Brain microvascular endothelial cell (primary cell): ENCODE results near the gene ANKRD34B.

Source experiments
- DNase-seq: peaks from one replicate; pipeline ENCODE4 v3.0.0-alpha.2; 2020
- H3K27ac ChIP-seq: fragments of 250-450 bp; sonication (Bioruptor Pico); 2 replicates; pipeline ENCODE4 v1.5.1; 2020; ENCODE audit warnings: mild to moderate bottlenecking, moderate library complexity
- H3K27me3 ChIP-seq: fragments of 250-450 bp; sonication (Bioruptor Pico); replicated peaks from 2 replicates; pipeline ENCODE4 v1.5.1; 2020; ENCODE audit warnings: mild to moderate bottlenecking
- H3K36me3 ChIP-seq: fragments of 250-450 bp; sonication (Bioruptor Pico); replicated peaks from 2 replicates; pipeline ENCODE4 v1.5.1; 2020; ENCODE audit warnings: mild to moderate bottlenecking
- H3K4me3 ChIP-seq: 2 replicates; pipeline ENCODE4 v1.5.1; 2011; ENCODE audit warnings: low read depth, mild to moderate bottlenecking, control low read depth, low read length, moderate library complexity
- CTCF ChIP-seq: IDR thresholded peaks from 2 replicates; pipeline ENCODE4 v1.5.1; 2011; ENCODE audit warnings: low read depth, mild to moderate bottlenecking, moderate library complexity, low read length, control low read depth, inconsistent platforms; ENCODE audit errors: missing control alignments
- in situ Hi-C: cut with HindIII; loops from 2 replicates; pipeline ENCODE4 v1.10.0; 2017; ENCODE audit warnings: low sequenced_read_pairs, low pct_ligation_motif_present

Gene ANKRD34B

GRCh38 chr5:80568251-80568650 lies 1.8 kb downstream of the ANKRD34B start:
- H3K27ac ChIP-seq = no peak overlapping the region
- H3K36me3 ChIP-seq = no peaks in the 10 kb centered on the region
- no peak overlapping the region for H3K4me3 ChIP-seq
- no peak for TF ChIP-seq CTCF
- in situ Hi-C loops = no loop called here
- peaks cover 24% of the 10 kb centered on the region for H3K27me3 ChIP-seq
- no peak for DNase-seq

- H3K36me3 ChIP-seq = no peaks in the 10 kb centered on the region
- H3K27me3 ChIP-seq = peaks cover 24% of the 10 kb centered on the region
- in situ Hi-C loops = no loop called here
- no peak overlapping the region for H3K4me3 ChIP-seq
- no peak for DNase-seq
- H3K27ac ChIP-seq = no peak overlapping the region
- TF ChIP-seq CTCF = no peak
Measured at GRCh38 chr5:80566711-80567259, 3.3 kb downstream of the ANKRD34B start.

DNA sequence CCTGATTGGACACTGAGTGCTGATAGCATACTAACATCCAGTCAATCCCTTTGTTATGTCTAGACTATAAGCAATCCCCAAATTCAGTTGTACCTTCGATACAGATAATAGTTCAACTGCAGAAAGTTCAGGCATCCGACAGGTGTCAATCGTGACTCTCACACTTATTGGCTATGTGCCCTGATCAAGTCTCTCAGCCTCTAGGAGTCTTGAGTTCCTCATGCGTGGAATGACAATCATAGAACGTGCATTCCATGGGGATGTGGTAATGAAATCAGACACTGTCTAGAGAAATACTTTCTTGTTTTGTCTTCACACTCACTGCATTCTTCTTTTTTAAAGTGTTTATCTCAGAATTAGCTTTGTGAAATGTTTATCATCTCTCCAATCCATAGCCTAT lies 4.8 kb downstream of the ANKRD34B start:
- Histone ChIP-seq H3K27ac (no peak overlapping the region), H3K27me3 (peaks cover 20% of the 10 kb centered on the region), H3K4me3 (no peak overlapping the region), H3K36me3 (no peaks in the 10 kb centered on the region)
- in situ Hi-C loops = no loop called here
- peak; percentile 30 for DNase-seq
- TF ChIP-seq CTCF = no peak

GRCh38 chr5:80559244-80559643 lies 10.8 kb downstream of the ANKRD34B start:
- TF ChIP-seq CTCF = no peak
- in situ Hi-C loops = no loop called here
- no peak overlapping the region for H3K27ac ChIP-seq
- DNase-seq = no peak
- no peaks in the 10 kb centered on the region for H3K36me3 ChIP-seq
- no peak overlapping the region for H3K4me3 ChIP-seq
- H3K27me3 ChIP-seq = peaks cover 5% of the 10 kb centered on the region

- no peak overlapping the region for H3K27ac ChIP-seq
- in situ Hi-C loops = no loop called here
- H3K27me3 ChIP-seq = peaks cover 5% of the 10 kb centered on the region
- no peak overlapping the region for H3K4me3 ChIP-seq
- no peak for TF ChIP-seq CTCF
- H3K36me3 ChIP-seq = no peaks in the 10 kb centered on the region
- DNase-seq = no peak
Measured at GRCh38 chr5:80555099-80555498, 15.0 kb downstream of the ANKRD34B start.

DNA sequence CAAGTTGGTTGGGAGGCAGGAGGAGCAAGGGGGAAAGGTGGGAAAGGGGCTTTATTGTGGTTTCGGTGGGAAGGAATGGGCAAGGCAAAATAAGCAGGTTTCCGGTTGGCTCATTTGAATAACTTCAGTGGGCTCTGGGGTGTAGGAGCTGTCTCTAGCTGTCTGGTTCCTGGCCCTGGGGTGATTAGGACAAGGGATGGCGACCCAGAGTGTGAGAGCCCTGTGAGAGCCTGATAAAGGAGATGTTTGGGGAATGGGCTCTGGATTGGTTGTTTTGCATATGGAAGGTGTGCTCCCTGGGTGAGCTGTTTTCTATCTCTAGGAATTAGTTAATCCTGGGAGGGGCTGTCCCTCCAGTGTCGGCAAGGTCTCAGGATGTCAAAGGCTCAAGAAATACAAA lies 15.4 kb downstream of the ANKRD34B start:
- DNase-seq = no peak
- in situ Hi-C loops = no loop called here
- TF ChIP-seq CTCF = no peak

More for the DNA sequence above, 15.4 kb downstream of the ANKRD34B start:
- H3K27ac ChIP-seq = no peak overlapping the region
- no peaks in the 10 kb centered on the region for H3K36me3 ChIP-seq
- H3K27me3 ChIP-seq = peaks cover 5% of the 10 kb centered on the region
- no peak overlapping the region for H3K4me3 ChIP-seq
